B cell (primary cell): ENCODE results near the gene ATP5F1A. TPM values are rescaled to one million over a fixed set of nuclear protein-coding genes. Genes with fewer than 3 reads are reported as not detected.

ENCODE experiments used
- ATAC-seq: fragments of 200-7000 bp; cut with Tn5 transposase; one replicate; pipeline ENCODE4 v1.10.0; 2021; ENCODE audit warnings: low read depth, mild to moderate bottlenecking, moderate number of reproducible peaks, moderate library complexity
- CTCF ChIA-PET: fragments of 350-600 bp; sonication (Branson Sonifier 250); formaldehyde crosslinking; loops from one replicate; lab custom pipeline; 2021; ENCODE audit warnings: antibody characterized with exemption, inconsistent platforms; lab: Charles Lee
- POLR2A ChIA-PET: fragments of 350-600 bp; sonication (Branson Sonifier 250); formaldehyde crosslinking; loops from one replicate; lab custom pipeline; 2021; ENCODE audit warnings: antibody characterized with exemption; lab: Charles Lee
- DNase-seq: peaks from one replicate; pipeline ENCODE4 v3.0.0; 2013
- H2AFZ ChIP-seq: 2 replicates; pipeline ENCODE4 v1.6.1; 2012; ENCODE audit warnings: mild to moderate bottlenecking, low read depth, low read length; ENCODE audit not compliant: insufficient read depth, poor library complexity, severe bottlenecking
- H3K27ac ChIP-seq, 2 donors: 1 replicate in 1 of 2; 2 replicates in 1 of 2; pipeline ENCODE4 v1.5.1; 2012 to 2013; ENCODE audit warnings: low read length in 2 of 2, mild to moderate bottlenecking in 2 of 2, moderate library complexity in 1 of 2
- H3K27me3 ChIP-seq, 4 experiments: fragments of 200-600 bp in 1 of 4; sonication (generic) in 1 of 4; replicated peaks in 1 of 4; 1 replicate in 2 of 4; 2 replicates in 2 of 4; pipeline versions ENCODE4 v1.6.1 to v1.7.0; 2013 to 2016; ENCODE audit warnings: low read length in 3 of 4, mild to moderate bottlenecking in 2 of 4, mixed read lengths in 1 of 4, moderate library complexity in 1 of 4; ENCODE audit not compliant: insufficient read depth in 4 of 4, control insufficient read depth in 3 of 4; ENCODE audit errors: control extremely low read depth in 1 of 4
- H3K36me3 ChIP-seq, 2 experiments: replicated peaks in 1 of 2; 1 replicate in 1 of 2; 2 replicates in 1 of 2; pipeline versions ENCODE4 v1.6.1 to v1.7.1; 2013; ENCODE audit warnings: low read length in 1 of 2; ENCODE audit not compliant: insufficient read depth in 2 of 2, control insufficient read depth in 1 of 2; ENCODE audit errors: control extremely low read depth in 1 of 2, extremely low read depth in 1 of 2
- H3K4me1 ChIP-seq, 2 donors: fragments of 200-600 bp in 1 of 2; sonication (generic) in 1 of 2; 1 replicate in 1 of 2; 2 replicates in 1 of 2; pipeline versions ENCODE4 v1.5.1 to v1.6.1; 2013 to 2017; ENCODE audit warnings: low read length in 2 of 2; ENCODE audit not compliant: control insufficient read depth in 2 of 2, insufficient read depth in 2 of 2
- H3K4me2 ChIP-seq: replicated peaks from 2 replicates; pipeline ENCODE3; 2012; ENCODE audit warnings: mild to moderate bottlenecking, low read depth, low read length; ENCODE audit not compliant: poor library complexity, severe bottlenecking
- H3K4me3 ChIP-seq, 5 experiments: fragments of 200-600 bp in 1 of 5; sonication (generic) in 1 of 5; 1 replicate in 3 of 5; 2 replicates in 2 of 5; pipeline versions ENCODE4 v1.5.1 to v1.7.0; 2011 to 2016; ENCODE audit warnings: low read length in 4 of 5, mild to moderate bottlenecking in 4 of 5, low read depth in 2 of 5, control low read depth in 1 of 5, moderate library complexity in 1 of 5; ENCODE audit not compliant: insufficient read depth in 1 of 5; ENCODE audit errors: control extremely low read depth in 1 of 5, extremely low read depth in 1 of 5
- H3K79me2 ChIP-seq: fragments of 200-600 bp; sonication (generic); one replicate; pipeline ENCODE4 v1.6.0; 2016; ENCODE audit warnings: low read length; ENCODE audit not compliant: control insufficient read depth, insufficient read depth
- H3K9ac ChIP-seq: fragments of 200-600 bp; sonication (generic); 2 replicates; pipeline ENCODE4 v1.6.1; 2017; ENCODE audit warnings: mild to moderate bottlenecking, low read length, moderate library complexity
- H3K9me3 ChIP-seq, 3 donors: one replicate each; pipeline versions ENCODE4 v1.6.1 to v1.7.1; 2013; ENCODE audit warnings: low read length in 2 of 3; ENCODE audit not compliant: control insufficient read depth in 2 of 3, insufficient read depth in 1 of 3; ENCODE audit errors: control extremely low read depth in 1 of 3
- H4K20me1 ChIP-seq: 2 replicates; pipeline ENCODE4 v1.6.0; 2012; ENCODE audit warnings: mild to moderate bottlenecking, low read length; ENCODE audit not compliant: insufficient read depth, control insufficient read depth, poor library complexity, severe bottlenecking
- H3K27ac Mint-ChIP-seq: one replicate; pipeline ENCODE4 v1.8.0; 2021; ENCODE audit warnings: mixed read lengths
- H3K27me3 Mint-ChIP-seq: one replicate; pipeline ENCODE4 v1.8.0; 2021; ENCODE audit warnings: mixed read lengths
- H3K4me1 Mint-ChIP-seq: one replicate; pipeline ENCODE4 v1.8.0; 2021; ENCODE audit warnings: mixed read lengths
- H3K4me3 Mint-ChIP-seq: one replicate; pipeline ENCODE4 v1.8.0; 2021; ENCODE audit warnings: mixed read lengths
- H3K9me3 Mint-ChIP-seq: one replicate; pipeline ENCODE4 v1.8.0; 2022; ENCODE audit warnings: mixed read lengths; ENCODE audit not compliant: insufficient read depth
- CTCF ChIP-seq: fragments of 200-600 bp; IDR thresholded peaks from one replicate; pipeline ENCODE4 v1.8.0; 2022; ENCODE audit warnings: antibody characterized with exemption, mild to moderate bottlenecking
- EZH2 ChIP-seq: IDR thresholded peaks from 2 replicates; pipeline ENCODE4 v1.6.1; 2012; ENCODE audit warnings: borderline replicate concordance, low read depth, mild to moderate bottlenecking, moderate library complexity, low read length; ENCODE audit not compliant: insufficient read depth, poor library complexity, severe bottlenecking
- WGBS: methylation state at CpG from one replicate; pipeline ENCODE4 v1.1.5; 2013; ENCODE audit warnings: missing lambda C conversion rate; ENCODE audit not compliant: insufficient coverage; 5-methylcytosine and 5-hydroxymethylcytosine counted together
- intact Hi-C: fragments of 100-400 bp; cut with micrococcal nuclease; formaldehyde crosslinking; loops from one replicate; pipeline ENCODE4 v1.10.0; 2022
- polyA plus RNA-seq: library from polyadenylated mRNA; depleted of rRNA; stranded (reverse); fragments of >200 nt; gene quantifications from 2 replicates; pipeline ENCODE4 v1.2.3, GENCODE V29; 2012
- total RNA-seq, 2 donors: library from RNA; stranded (reverse); fragments of 120-200 nt in 1 of 2; gene quantifications; 1 replicate in 1 of 2; 2 replicates in 1 of 2; pipeline versions ENCODE4 v1.2.3 to v1.2.4, GENCODE V29; 2013 to 2022

ATP5F1A gene
- total and polyA plus RNA-seq, 2 donors (not counting 1 experiment from before 2014, with no cell fraction given), result 225 to 235 TPM

GRCh38 chr18:46099463-46099862, 1.4 kb upstream of the ATP5F1A start:
- H3K27me3 Mint-ChIP-seq, result no peaks in the 10 kb centered on the region

More at GRCh38 chr18:46099463-46099862, 1.4 kb upstream of the ATP5F1A start:
- Histone ChIP-seq H3K4me3 (no peak overlapping the region), H3K4me1 (peaks cover 28 to 30% of the 10 kb centered on the region in 2 donors), H3K27me3 (no peaks in the 10 kb centered on the region), H3K4me2 (no peak overlapping the region), H2AFZ (no peak overlapping the region), H3K36me3 (peaks cover 0 to 8% of the 10 kb centered on the region in 2 experiments), H4K20me1 (no peaks in the 10 kb centered on the region), H3K9ac (no peak overlapping the region), H3K27ac (no peak overlapping the region), H3K9me3 (peaks cover 0 to 3% (median 0%) of the 10 kb centered on the region in 3 donors), H3K79me2 (peaks cover 52% of the 10 kb centered on the region)
- no peaks in the 10 kb centered on the region for H3K9me3 Mint-ChIP-seq
- H3K4me1 Mint-ChIP-seq, result peaks cover 28% of the 10 kb centered on the region
- TF ChIP-seq EZH2 (no peak), CTCF (no peak)
- POLR2A ChIA-PET, result no interaction called here
- H3K4me3 Mint-ChIP-seq, result no peak overlapping the region
- no peak for DNase-seq
- CTCF ChIA-PET, result interaction anchor here (2.8 kb wide), 1 partner anchor 74 kb away, joined by 16 read pairs; a partner anchor contains a TSS
- ATAC-seq, result no peak
- intact Hi-C loops, result no loop called here
- WGBS, result 98% methylated on average over 7 of the region's 8 CpGs
- peak overlapping the region; percentile 26 for H3K27ac Mint-ChIP-seq
